Mucosa of rectum (tissue), 2 donors: ENCODE data around the gene PPARG.

Source experiments
- H3K27ac ChIP-seq, 2 donors: one replicate each; pipeline ENCODE4 v1.7.0; 2013; ENCODE audit warnings: inconsistent platforms in 2 of 2, low read depth in 2 of 2, low read length in 2 of 2
- H3K27me3 ChIP-seq, 2 donors: one replicate each; pipeline ENCODE4 v1.7.0; 2013; ENCODE audit warnings: low read length in 2 of 2; ENCODE audit not compliant: control insufficient read depth in 2 of 2, insufficient read depth in 2 of 2
- H3K36me3 ChIP-seq, 2 donors: one replicate each; pipeline ENCODE4 v1.7.0; 2013; ENCODE audit warnings: low read length in 2 of 2; ENCODE audit not compliant: control insufficient read depth in 2 of 2, insufficient read depth in 2 of 2
- H3K4me1 ChIP-seq, 2 donors: one replicate each; pipeline ENCODE4 v1.7.0; 2013; ENCODE audit warnings: low read length in 2 of 2, mild to moderate bottlenecking in 1 of 2; ENCODE audit not compliant: control insufficient read depth in 2 of 2, insufficient read depth in 2 of 2
- H3K4me3 ChIP-seq, 2 donors: one replicate each; pipeline ENCODE4 v1.7.0; 2013; ENCODE audit warnings: low read length in 2 of 2
- H3K9ac ChIP-seq, 2 donors: one replicate each; pipeline ENCODE4 v1.7.0; 2013; ENCODE audit warnings: low read length in 2 of 2, low read depth in 1 of 2, mild to moderate bottlenecking in 1 of 2
- H3K9me3 ChIP-seq, 2 donors: one replicate each; pipeline ENCODE4 v1.7.0; 2013; ENCODE audit warnings: low read length in 2 of 2; ENCODE audit not compliant: control insufficient read depth in 2 of 2
- donor health status: healthy.
- donor health status: Normal muscosa, but diverticular disease.

The PPARG gene

GRCh38 chr3:12288182-12289129, at the start of gene PPARG:
PPARG (plus strand) TSS chr3:12289070; CDS start chr3:12379712, 90,642 bp downstream.
- peaks cover 0 to 8% of the 10 kb centered on the region in 2 donors for H3K27me3 ChIP-seq
- H3K27ac ChIP-seq: peak within 1 kb of the TSS; percentile 91 to 96
- H3K9me3 ChIP-seq: no peaks in the 10 kb centered on the region
- peaks cover 4 to 12% of the 10 kb centered on the region in 2 donors for H3K4me1 ChIP-seq
- H3K36me3 ChIP-seq: no peaks in the 10 kb centered on the region
- peak within 1 kb of the TSS; percentile 86 to 98 for H3K4me3 ChIP-seq
- H3K9ac ChIP-seq: peak within 1 kb of the TSS; percentile 74 to 99

GRCh38 chr3:12239301-12239700, 49.6 kb upstream of the PPARG start:
- Histone ChIP-seq H3K9ac (no peak overlapping the region), H3K4me1 (peaks cover 0 to 5% of the 10 kb centered on the region in 2 donors), H3K27me3 (no peaks in the 10 kb centered on the region), H3K27ac (no peak overlapping the region), H3K36me3 (no peaks in the 10 kb centered on the region), H3K9me3 (no peaks in the 10 kb centered on the region), H3K4me3 (no peak overlapping the region)

- no peaks in the 10 kb centered on the region for H3K36me3 ChIP-seq
- no peak overlapping the region for H3K4me3 ChIP-seq
- no peaks in the 10 kb centered on the region for H3K4me1 ChIP-seq
- no peaks in the 10 kb centered on the region for H3K9me3 ChIP-seq
- H3K27ac ChIP-seq: no peak overlapping the region
- no peak overlapping the region for H3K9ac ChIP-seq
- no peaks in the 10 kb centered on the region for H3K27me3 ChIP-seq
These were observed 46.1 kb upstream of the PPARG start for GRCh38 chr3:12242772-12243171.

DNA sequence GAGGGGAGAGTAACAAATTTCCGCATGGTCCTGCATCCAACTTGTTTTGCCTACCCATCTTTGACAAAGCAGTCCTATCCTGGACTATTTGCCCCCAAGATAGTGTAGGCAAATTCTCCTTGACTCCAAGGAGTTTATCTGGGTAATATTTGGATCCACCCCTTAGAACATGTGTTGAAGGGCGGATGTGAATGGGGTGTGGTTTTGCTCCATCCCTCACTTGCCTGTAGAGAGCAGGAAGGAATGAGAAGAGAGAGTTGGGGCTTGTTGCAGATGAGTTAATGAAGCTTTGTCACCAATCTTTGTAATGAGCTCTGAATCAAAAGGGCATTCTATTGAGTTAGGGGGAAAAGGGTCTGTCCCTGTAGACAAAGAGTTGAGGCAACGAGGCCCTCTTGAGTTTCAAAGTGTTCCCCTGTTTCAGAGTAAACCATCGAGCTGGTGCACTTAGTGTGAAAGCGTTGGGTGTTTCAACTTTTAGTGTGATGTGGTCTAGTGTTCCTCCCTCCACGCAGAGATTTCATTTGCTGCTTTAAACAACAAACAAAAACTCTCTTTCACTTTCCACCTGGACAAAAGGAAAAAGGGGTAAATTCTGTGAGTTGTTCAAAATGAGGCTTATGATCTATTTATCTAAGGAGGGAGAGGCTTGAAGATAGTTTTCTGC, 42.2 kb upstream of the PPARG start:
- H3K36me3 ChIP-seq: no peaks in the 10 kb centered on the region
- H3K9ac ChIP-seq: no peak overlapping the region
- no peak overlapping the region for H3K4me3 ChIP-seq
- no peaks in the 10 kb centered on the region for H3K4me1 ChIP-seq
- H3K27ac ChIP-seq: no peak overlapping the region
- peaks cover 0 to 5% of the 10 kb centered on the region in 2 donors for H3K9me3 ChIP-seq
- no peaks in the 10 kb centered on the region for H3K27me3 ChIP-seq

DNA sequence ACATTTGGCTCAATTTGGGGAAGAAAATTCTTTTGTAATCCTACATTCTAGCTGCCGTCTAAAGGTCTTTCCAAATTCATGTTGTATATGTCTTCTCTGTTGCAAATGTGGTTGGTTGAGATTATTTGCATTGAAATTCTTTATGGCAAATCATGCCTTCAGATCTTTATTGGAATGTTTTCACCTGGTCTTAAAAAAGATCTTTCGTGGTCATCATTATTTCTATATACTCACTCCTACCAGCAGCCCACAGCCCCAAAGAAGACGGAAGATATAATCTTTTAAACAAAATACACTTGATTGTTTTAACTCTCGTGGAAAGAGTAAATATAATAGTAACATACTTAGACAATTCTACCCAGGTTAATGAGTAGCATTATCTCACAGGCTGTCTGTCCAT, 41.5 kb upstream of the PPARG start:
- H3K27me3 ChIP-seq: no peaks in the 10 kb centered on the region
- no peak overlapping the region for H3K9ac ChIP-seq
- no peaks in the 10 kb centered on the region for H3K4me1 ChIP-seq
- peaks cover 0 to 5% of the 10 kb centered on the region in 2 donors for H3K9me3 ChIP-seq
- no peak overlapping the region for H3K27ac ChIP-seq
- H3K4me3 ChIP-seq: no peak overlapping the region
- no peaks in the 10 kb centered on the region for H3K36me3 ChIP-seq

GRCh38 chr3:12249519-12249918, 39.4 kb upstream of the PPARG start:
- H3K27ac ChIP-seq: no peak overlapping the region
- no peaks in the 10 kb centered on the region for H3K36me3 ChIP-seq
- peaks cover 0 to 2% of the 10 kb centered on the region in 2 donors for H3K4me1 ChIP-seq
- H3K9me3 ChIP-seq: peaks cover 0 to 5% of the 10 kb centered on the region in 2 donors
- H3K27me3 ChIP-seq: no peaks in the 10 kb centered on the region
- no peak overlapping the region for H3K4me3 ChIP-seq
- H3K9ac ChIP-seq: no peak overlapping the region

DNA sequence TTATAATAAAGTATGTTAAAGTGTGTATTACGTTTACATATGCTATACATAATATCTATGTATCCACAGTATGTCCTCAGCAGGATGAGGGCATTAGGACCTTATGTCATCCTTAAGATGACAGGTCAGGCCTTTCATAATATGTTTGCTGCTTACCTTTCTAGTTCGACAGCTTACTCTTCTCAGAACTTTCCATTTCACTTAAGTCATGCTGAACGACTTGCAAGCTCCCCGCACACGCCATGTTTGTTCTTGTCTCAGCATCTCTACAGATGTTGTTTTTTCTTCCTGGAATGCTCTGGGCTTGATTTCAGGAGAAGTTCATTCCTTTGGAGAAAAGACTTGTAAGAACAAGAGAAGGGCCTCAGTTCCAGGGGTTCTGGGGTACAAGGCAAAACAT, 36.0 kb upstream of the PPARG start:
- H3K4me3 ChIP-seq: no peak overlapping the region
- H3K36me3 ChIP-seq: no peaks in the 10 kb centered on the region
- H3K9ac ChIP-seq: no peak overlapping the region
- H3K9me3 ChIP-seq: peaks cover 0 to 5% of the 10 kb centered on the region in 2 donors
- no peaks in the 10 kb centered on the region for H3K27me3 ChIP-seq
- no peak overlapping the region for H3K27ac ChIP-seq
- H3K4me1 ChIP-seq: peaks cover 0 to 6% of the 10 kb centered on the region in 2 donors

DNA sequence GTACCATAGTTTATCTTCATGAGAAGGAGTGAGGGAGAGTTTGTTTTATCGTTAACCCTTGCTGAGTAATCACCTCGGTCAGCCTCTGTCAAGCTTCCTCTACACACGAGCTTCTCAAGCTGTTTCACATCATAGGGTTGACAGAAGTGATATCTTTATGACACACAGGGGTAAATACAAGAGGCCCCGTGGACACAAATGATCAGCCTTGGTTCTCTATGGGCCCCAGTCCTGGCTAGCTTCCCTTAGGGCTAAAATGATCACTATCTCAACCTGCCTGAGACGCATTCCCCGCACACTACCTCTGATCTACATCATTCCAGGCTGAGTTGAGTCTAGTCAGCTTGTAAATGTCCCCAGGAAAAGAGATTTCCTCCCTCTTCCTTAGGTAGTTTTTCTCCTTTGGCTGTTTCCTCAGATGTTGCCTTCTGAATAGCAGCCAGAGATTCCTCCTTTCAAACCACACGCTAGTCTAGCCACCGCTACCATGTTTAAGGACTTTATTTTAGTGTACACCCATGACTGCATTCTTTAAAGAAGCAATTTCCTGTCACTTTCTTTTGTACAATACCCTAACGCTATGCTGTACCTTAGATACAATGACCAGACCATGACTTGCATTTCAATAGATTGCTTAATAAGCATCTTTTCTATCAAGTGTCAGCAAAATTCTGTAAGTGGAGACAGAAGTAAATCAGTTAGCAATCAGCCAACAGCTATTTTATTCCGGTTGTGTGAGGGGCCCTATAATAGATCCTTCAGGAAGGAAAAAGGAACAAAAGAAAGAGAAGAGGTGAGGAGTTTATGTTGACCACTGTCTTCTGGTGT, 35.1 kb upstream of the PPARG start:
- Histone ChIP-seq H3K9ac (no peak overlapping the region), H3K27me3 (no peaks in the 10 kb centered on the region), H3K36me3 (no peaks in the 10 kb centered on the region), H3K9me3 (peaks cover 0 to 5% of the 10 kb centered on the region in 2 donors), H3K4me1 (peaks cover 0 to 6% of the 10 kb centered on the region in 2 donors), H3K27ac (no peak overlapping the region), H3K4me3 (no peak overlapping the region)

DNA sequence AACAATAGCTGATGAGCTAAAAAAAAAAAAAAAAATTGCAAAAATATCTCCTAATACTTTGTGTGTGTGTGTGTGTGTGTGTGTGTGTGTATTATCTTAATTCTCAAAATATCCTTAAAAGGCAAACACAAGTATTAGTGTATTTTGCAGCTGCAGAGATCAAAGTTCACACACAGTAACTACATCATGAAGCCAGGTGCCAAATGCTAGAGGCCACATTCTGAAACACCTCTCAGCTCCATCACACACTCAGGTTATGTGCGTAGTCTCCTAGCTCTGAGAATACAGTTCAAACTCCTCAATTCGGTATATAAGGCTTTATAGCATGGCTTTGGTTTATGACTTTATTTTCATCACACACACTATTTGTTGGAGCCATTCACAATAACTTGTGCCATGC, 33.5 kb upstream of the PPARG start:
- Histone ChIP-seq H3K36me3 (no peaks in the 10 kb centered on the region), H3K27ac (no peak overlapping the region), H3K27me3 (no peaks in the 10 kb centered on the region), H3K4me3 (no peak overlapping the region), H3K9ac (no peak overlapping the region), H3K4me1 (peaks cover 0 to 6% of the 10 kb centered on the region in 2 donors), H3K9me3 (no peaks in the 10 kb centered on the region)
